Activated naive CD8-positive, alpha-beta T cell (primary cell): ENCODE measurements around the gene CANX.
"Not testable (repeated sequence)": the region's sequence is repeated elsewhere in the genome, so short reads cannot be mapped to it uniquely, and the experiment has no call there.

Experiments used
- H3K27ac Mint-ChIP-seq: one replicate; pipeline ENCODE4 v1.8.0; 2021; ENCODE audit warnings: mixed read lengths
- H3K27me3 Mint-ChIP-seq: one replicate; pipeline ENCODE4 v1.8.0; 2021; ENCODE audit warnings: mixed read lengths
- H3K36me3 Mint-ChIP-seq: one replicate; pipeline ENCODE4 v1.8.0; 2021; ENCODE audit warnings: mixed read lengths
- H3K4me1 Mint-ChIP-seq: one replicate; pipeline ENCODE4 v1.8.0; 2021; ENCODE audit warnings: low read depth, mixed read lengths
- H3K4me3 Mint-ChIP-seq: one replicate; pipeline ENCODE4 v1.8.0; 2021; ENCODE audit warnings: mild to moderate bottlenecking, mixed read lengths
- H3K9me3 Mint-ChIP-seq: one replicate; pipeline ENCODE4 v1.8.0; 2021; ENCODE audit warnings: low read depth, mixed read lengths

CANX gene

GRCh38 chr5:179698935-179699615, at the start of gene CANX:
TSS of gene CANX (plus strand) at chr5:179698967. CDS start at chr5:179705682, 6,715 bp downstream.
- no peaks in the 10 kb centered on the region for H3K27me3 Mint-ChIP-seq
- peak within 1 kb of the TSS; percentile 95 for H3K4me3 Mint-ChIP-seq
- no peaks in the 10 kb centered on the region for H3K9me3 Mint-ChIP-seq
- peak within 1 kb of the TSS; percentile 100 for H3K27ac Mint-ChIP-seq
- peaks cover 19% of the 10 kb centered on the region for H3K36me3 Mint-ChIP-seq
- H3K4me1 Mint-ChIP-seq = peaks cover 45% of the 10 kb centered on the region

DNA sequence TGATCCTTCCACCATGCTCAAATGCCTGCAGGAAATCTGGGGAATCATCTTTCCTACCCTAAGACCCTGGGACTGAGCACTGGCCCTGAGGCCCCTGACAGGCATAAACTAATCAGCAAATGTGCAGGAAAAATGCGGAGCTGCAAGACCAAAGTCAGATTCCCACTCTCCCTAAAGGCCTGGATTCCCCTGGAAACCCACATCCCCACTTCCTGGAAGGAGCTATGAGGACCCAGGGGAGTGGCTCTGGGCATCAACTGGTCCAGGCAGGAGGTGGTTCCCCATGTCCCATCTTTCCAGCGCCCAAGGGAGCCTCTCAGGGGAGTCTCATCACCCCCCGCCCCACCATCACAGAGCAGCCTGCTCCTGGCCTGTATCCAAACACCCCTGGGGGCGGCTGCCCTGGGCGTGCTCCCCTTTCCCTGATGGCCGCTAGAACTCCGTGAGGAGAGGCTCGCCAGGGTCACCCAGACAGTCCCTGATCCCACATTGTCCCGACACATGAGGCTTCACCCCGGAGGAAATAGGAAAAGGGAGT, 49.5 kb upstream of the CANX start:
- not testable (repeated sequence) for H3K4me3 Mint-ChIP-seq, H3K4me1 Mint-ChIP-seq, H3K36me3 Mint-ChIP-seq, H3K27me3 Mint-ChIP-seq, H3K9me3 Mint-ChIP-seq, H3K27ac Mint-ChIP-seq

DNA sequence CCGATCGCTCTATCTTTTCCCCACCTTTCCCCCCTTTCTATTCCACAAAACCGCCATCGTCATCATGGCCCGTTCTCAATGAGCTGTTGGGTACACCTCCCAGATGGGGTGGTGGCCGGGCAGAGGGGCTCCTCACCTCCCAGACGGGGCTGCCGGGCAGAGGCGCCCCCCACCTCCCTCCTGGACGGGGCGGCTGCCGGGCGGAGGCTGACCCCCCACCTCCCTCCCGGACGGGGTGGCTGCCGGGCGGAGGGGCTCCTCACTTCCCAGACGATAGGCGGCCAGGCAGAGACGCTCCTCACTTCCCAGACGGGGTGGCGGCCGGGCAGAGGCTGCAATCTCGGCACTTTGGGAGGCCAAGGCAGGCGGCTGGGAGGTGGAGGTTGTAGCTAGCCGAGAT, 48.5 kb upstream of the CANX start:
- H3K27me3 Mint-ChIP-seq, H3K36me3 Mint-ChIP-seq, H3K9me3 Mint-ChIP-seq, H3K27ac Mint-ChIP-seq, H3K4me1 Mint-ChIP-seq, H3K4me3 Mint-ChIP-seq: not testable (repeated sequence)

DNA sequence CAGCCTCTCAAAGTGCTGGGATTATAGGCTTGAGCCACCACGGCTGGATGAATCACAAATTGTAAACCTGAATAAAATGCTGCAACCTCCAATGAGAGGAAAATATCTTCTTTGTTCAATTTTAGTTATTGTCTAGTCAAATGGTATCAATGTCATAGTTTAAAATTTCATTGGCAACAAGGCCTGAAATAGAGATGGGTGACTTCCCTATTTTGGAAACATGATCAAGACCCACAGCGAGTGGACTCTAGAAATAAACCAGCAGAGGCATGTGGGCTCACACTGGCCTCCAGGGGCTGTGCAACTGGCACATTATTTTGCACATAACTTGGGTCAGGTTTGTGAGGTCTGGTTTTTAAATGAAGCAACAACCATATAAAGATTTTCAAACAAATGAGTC, 45.6 kb upstream of the CANX start:
- H3K4me3 Mint-ChIP-seq, H3K27me3 Mint-ChIP-seq, H3K27ac Mint-ChIP-seq, H3K4me1 Mint-ChIP-seq, H3K36me3 Mint-ChIP-seq, H3K9me3 Mint-ChIP-seq: not testable (repeated sequence)

DNA sequence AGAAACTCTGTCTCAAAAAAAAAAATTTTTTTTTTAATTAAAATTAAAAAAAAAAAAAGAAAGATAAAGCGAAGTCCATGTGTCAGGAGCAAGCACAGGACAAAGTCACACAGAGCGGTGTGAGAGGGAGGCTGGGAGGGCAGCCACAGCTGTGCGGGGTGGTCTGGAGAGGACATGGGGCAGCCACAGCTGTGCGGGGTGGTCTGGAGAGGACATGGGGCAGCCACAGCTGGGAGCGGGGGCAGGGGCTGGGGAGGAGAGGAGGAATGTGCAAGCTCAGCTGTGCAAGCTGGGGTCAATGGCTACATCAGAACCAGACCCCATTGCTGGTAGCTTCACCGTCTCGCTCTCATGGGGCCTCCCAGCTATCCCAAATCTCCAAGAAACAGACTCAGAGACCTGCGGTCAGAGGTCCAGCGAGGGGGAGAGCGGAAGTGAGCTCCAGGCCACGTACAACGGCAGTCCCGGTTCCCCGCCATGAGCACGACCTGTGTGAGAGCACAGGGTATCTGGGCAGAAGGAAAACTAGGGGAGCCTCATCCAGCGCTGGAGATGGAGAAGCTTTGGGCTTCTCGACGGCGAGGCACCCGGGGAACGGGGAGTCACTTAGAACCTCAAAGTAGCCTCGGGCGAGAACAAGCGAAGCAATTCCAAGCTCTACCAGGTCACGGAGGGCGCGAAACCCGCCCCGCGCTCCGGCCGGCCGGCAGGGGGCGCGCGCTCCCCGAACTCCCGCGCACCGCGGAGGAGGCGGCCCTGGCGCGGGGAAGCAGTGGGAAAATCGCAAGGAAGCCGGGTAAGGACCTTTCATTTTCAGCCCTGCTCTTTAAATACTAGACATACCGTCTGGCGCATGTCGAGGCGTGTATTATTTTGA, 41.2 kb upstream of the CANX start:
- not testable (repeated sequence) for H3K27ac Mint-ChIP-seq, H3K9me3 Mint-ChIP-seq, H3K27me3 Mint-ChIP-seq, H3K36me3 Mint-ChIP-seq, H3K4me1 Mint-ChIP-seq, H3K4me3 Mint-ChIP-seq

- not testable (repeated sequence) for H3K36me3 Mint-ChIP-seq, H3K9me3 Mint-ChIP-seq, H3K4me1 Mint-ChIP-seq, H3K27me3 Mint-ChIP-seq
- H3K4me3 Mint-ChIP-seq = peak overlapping the region; percentile 82
- peak overlapping the region; percentile 50 for H3K27ac Mint-ChIP-seq
These were observed 40.4 kb upstream of the CANX start for GRCh38 chr5:179658179-179658856.

- not testable (repeated sequence) for H3K27me3 Mint-ChIP-seq, H3K4me1 Mint-ChIP-seq, H3K36me3 Mint-ChIP-seq, H3K27ac Mint-ChIP-seq, H3K9me3 Mint-ChIP-seq, H3K4me3 Mint-ChIP-seq
These were observed 37.1 kb upstream of the CANX start for GRCh38 chr5:179661647-179662046.

GRCh38 chr5:179668391-179668790, 30.4 kb upstream of the CANX start:
- H3K36me3 Mint-ChIP-seq = peaks cover 3% of the 10 kb centered on the region
- H3K4me3 Mint-ChIP-seq = no peak overlapping the region
- no peaks in the 10 kb centered on the region for H3K9me3 Mint-ChIP-seq
- no peak overlapping the region for H3K27ac Mint-ChIP-seq
- no peaks in the 10 kb centered on the region for H3K4me1 Mint-ChIP-seq
- H3K27me3 Mint-ChIP-seq = no peaks in the 10 kb centered on the region

DNA sequence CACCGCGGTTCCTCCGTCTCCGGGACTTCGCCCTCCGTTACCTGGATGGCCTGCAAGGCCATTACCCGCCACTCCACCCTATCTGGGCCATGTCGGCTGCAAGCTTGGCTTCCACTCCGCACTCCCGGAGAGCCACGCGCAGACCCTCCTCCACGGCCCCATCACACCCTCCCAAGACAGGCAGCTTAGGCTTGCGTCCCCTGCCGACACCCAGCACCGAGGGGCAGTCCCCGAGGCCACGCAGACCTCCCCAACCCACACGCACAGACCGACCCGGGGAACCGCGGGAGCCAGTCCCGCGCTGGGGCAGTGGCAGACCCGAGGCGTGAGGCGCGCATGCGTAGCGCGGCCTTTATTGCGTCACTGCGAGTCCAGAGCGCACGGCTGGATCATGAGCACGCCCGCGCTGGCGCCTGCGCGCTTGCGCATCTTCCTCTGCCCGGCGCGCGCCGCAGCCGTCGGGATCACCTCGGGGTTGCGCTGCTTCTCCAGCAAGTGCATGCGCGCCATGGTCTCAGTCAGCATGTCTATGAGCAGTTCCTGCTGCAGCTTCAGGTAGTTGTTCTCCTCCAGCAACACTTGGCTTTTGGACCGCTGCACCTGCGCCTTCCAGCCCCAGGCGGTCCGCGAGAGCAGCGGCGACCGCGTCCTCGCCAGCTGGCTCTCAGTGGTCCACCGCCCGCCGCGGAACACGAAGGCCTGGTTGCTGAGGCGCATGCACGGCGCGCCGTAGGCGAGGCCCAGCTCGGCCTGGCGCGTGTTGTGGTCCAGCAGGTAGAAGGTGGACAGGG, 20.3 kb upstream of the CANX start:
- Mint-ChIP-seq H3K36me3 (peaks cover 9% of the 10 kb centered on the region), H3K4me3 (peak overlapping the region; percentile 97), H3K9me3 (no peaks in the 10 kb centered on the region), H3K27ac (peak overlapping the region; percentile 95), H3K27me3 (no peaks in the 10 kb centered on the region), H3K4me1 (peaks cover 26% of the 10 kb centered on the region)

GRCh38 chr5:179679014-179679674, 19.6 kb upstream of the CANX start:
- no peaks in the 10 kb centered on the region for H3K27me3 Mint-ChIP-seq
- H3K4me1 Mint-ChIP-seq = peaks cover 26% of the 10 kb centered on the region
- H3K4me3 Mint-ChIP-seq = peak overlapping the region; percentile 97
- H3K27ac Mint-ChIP-seq = peak overlapping the region; percentile 95
- H3K36me3 Mint-ChIP-seq = peaks cover 9% of the 10 kb centered on the region
- H3K9me3 Mint-ChIP-seq = no peaks in the 10 kb centered on the region

DNA sequence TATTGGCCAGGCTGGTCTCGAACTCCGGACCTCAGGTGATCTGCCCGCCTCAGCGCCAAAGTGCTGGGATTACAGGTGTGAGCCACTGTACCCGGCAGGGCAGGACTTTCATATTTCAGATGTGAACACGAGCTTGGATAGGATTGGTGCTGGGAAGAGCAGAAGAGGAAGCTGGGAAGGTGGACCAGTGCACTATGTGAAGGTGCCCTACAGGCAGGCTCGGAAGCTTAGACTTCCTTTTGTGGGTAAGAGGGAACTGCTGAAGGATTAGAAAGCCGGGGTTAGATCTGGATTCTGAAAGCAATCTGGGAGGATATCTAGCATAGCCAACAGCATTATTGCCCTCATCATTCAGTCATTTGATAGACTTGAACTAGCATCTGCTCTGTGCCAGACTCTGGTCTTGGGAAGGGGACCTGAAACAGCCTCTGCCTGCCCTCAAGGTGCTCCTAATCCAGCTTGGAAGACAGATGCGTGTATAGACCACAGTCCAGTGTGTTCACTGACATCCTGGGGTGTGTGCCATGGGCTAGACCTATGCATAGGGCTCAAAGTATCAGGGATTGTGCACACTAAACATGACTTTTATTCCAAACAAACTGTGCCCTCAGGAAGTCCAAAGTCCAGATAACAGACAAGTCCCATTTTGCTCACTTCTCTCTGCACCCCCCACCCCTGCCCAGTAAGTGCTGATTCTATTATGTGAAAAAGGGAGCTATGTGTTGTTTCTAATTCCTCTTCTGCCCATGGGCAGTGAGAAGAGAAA, 18.6 kb upstream of the CANX start:
- Mint-ChIP-seq H3K27me3 (no peaks in the 10 kb centered on the region), H3K4me1 (peaks cover 26% of the 10 kb centered on the region), H3K4me3 (peak overlapping the region; percentile 79), H3K36me3 (peaks cover 9% of the 10 kb centered on the region), H3K27ac (peak overlapping the region; percentile 72), H3K9me3 (no peaks in the 10 kb centered on the region)

GRCh38 chr5:179680780-179681401, 17.9 kb upstream of the CANX start, which contains the start of gene CBY3:
TSS of gene CBY3 (minus strand) at chr5:179681034. CDS start at chr5:179680918, 116 bp downstream.
- Mint-ChIP-seq H3K4me3 (peak within 1 kb of the TSS; percentile 79), H3K9me3 (no peaks in the 10 kb centered on the region), H3K36me3 (peaks cover 9% of the 10 kb centered on the region), H3K27me3 (no peaks in the 10 kb centered on the region), H3K4me1 (peaks cover 26% of the 10 kb centered on the region), H3K27ac (peak within 1 kb of the TSS; percentile 72)

DNA sequence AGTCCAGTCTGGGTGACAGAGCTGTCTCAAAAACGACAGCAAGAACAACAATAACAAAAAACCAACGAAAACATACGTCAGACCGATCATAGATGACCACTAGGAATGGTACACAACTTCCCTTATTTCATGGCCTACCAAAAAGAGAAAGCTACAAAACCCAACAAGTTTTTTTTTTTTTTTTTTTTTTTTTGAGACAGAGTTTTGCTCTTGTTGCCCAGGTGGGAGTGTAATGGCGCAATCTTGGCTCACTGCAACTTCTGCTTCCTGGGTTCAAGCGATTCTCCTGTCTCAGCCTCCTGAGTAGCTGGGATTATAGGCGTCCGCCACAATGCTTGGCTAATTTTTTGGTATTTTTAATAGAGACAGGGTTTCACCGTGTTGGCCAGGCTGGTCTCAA, 9.6 kb upstream of the CANX start:
- not testable (repeated sequence) for H3K27me3 Mint-ChIP-seq, H3K36me3 Mint-ChIP-seq, H3K27ac Mint-ChIP-seq, H3K4me1 Mint-ChIP-seq, H3K4me3 Mint-ChIP-seq, H3K9me3 Mint-ChIP-seq
